GM18511 (cell line): Measurements from ENCODE around the gene PCDH9.

Source experiments
- ATAC-seq: cut with Tn5 transposase; IDR thresholded peaks from one replicate; pipeline ENCODE4 v1.9.1; 2021; ENCODE audit warnings: mild to moderate bottlenecking, moderate library complexity; ENCODE audit not compliant: unreplicated experiment

PCDH9 gene

GRCh38 chr13:66693656-66694055, 536.5 kb downstream of the PCDH9 start:
- no peak for ATAC-seq

GRCh38 chr13:66691149-66691548, 539.0 kb downstream of the PCDH9 start:
- no peak for ATAC-seq

- no peak for ATAC-seq
Measured at GRCh38 chr13:66689628-66690027, 540.5 kb downstream of the PCDH9 start.

GRCh38 chr13:66689037-66689619, 541.0 kb downstream of the PCDH9 start:
- no peak for ATAC-seq

- no peak for ATAC-seq
Measured at GRCh38 chr13:66681403-66681802, 548.7 kb downstream of the PCDH9 start.

- no peak for ATAC-seq
Measured at GRCh38 chr13:66680031-66680430, 550.1 kb downstream of the PCDH9 start.

- ATAC-seq: no peak
Measured at GRCh38 chr13:66675620-66676019, 554.5 kb downstream of the PCDH9 start.

GRCh38 chr13:66673401-66673800, 556.7 kb downstream of the PCDH9 start:
- ATAC-seq: no peak

- no peak for ATAC-seq
Measured at GRCh38 chr13:66665991-66666390, 564.1 kb downstream of the PCDH9 start.

- no peak for ATAC-seq
Measured at GRCh38 chr13:66663711-66664110, 566.4 kb downstream of the PCDH9 start.

- no peak for ATAC-seq
Measured at GRCh38 chr13:66663206-66663605, 566.9 kb downstream of the PCDH9 start.

- ATAC-seq: no peak
Measured at GRCh38 chr13:66661336-66661735, 568.8 kb downstream of the PCDH9 start.

GRCh38 chr13:66660468-66660813, 569.7 kb downstream of the PCDH9 start:
- no peak for ATAC-seq

GRCh38 chr13:66659701-66660467, 570.3 kb downstream of the PCDH9 start:
- peak; percentile 80 for ATAC-seq

- ATAC-seq: no peak
Measured at GRCh38 chr13:66659286-66659685, 570.9 kb downstream of the PCDH9 start.

- ATAC-seq: no peak
Measured at GRCh38 chr13:66657165-66657881, 572.8 kb downstream of the PCDH9 start.

- no peak for ATAC-seq
Measured at GRCh38 chr13:66655847-66656454, 574.2 kb downstream of the PCDH9 start.

GRCh38 chr13:66644855-66645460, 585.2 kb downstream of the PCDH9 start:
- ATAC-seq: no peak

- peak; percentile 54 for ATAC-seq
Measured at GRCh38 chr13:66640231-66640630, 589.9 kb downstream of the PCDH9 start.

- no peak for ATAC-seq
Measured at GRCh38 chr13:66639044-66639443, 591.1 kb downstream of the PCDH9 start.

- no peak for ATAC-seq
Measured at GRCh38 chr13:66635526-66635925, 594.6 kb downstream of the PCDH9 start.
